CD14-positive monocyte (primary cell): ENCODE data around the gene TMC7. TPM values are rescaled to one million over a fixed set of nuclear protein-coding genes. Genes with fewer than 3 reads are reported as not detected.

Experiments
- DNase-seq, 3 donors: peaks; one replicate each; pipeline ENCODE4 v3.0.0-alpha.2; 2011 to 2022
- H2AFZ ChIP-seq: 2 replicates; pipeline ENCODE4 v1.6.0; 2012; ENCODE audit warnings: mild to moderate bottlenecking, low read depth, low read length, inconsistent platforms; ENCODE audit not compliant: insufficient read depth, poor library complexity, severe bottlenecking
- H3K27ac ChIP-seq, 2 donors: 1 replicate in 1 of 2; 2 replicates in 1 of 2; pipeline ENCODE4 v1.5.1; 2012 to 2013; ENCODE audit warnings: low read length in 2 of 2, control low read depth in 1 of 2, inconsistent platforms in 1 of 2, low read depth in 1 of 2, mild to moderate bottlenecking in 1 of 2
- H3K27me3 ChIP-seq, 2 donors: one replicate each; pipeline versions ENCODE4 v1.6.0 to v1.6.1; 2011 to 2013; ENCODE audit warnings: low read length in 2 of 2; ENCODE audit not compliant: control insufficient read depth in 2 of 2, insufficient read depth in 2 of 2
- H3K36me3 ChIP-seq, 2 donors: replicated peaks in 1 of 2; 1 replicate in 1 of 2; 2 replicates in 1 of 2; pipeline versions ENCODE4 v1.5.1 to v1.6.1; 2012 to 2013; ENCODE audit warnings: low read length in 2 of 2, control low read depth in 1 of 2, inconsistent platforms in 1 of 2, mild to moderate bottlenecking in 1 of 2; ENCODE audit not compliant: insufficient read depth in 2 of 2, control insufficient read depth in 1 of 2
- H3K4me1 ChIP-seq, 2 donors: 1 replicate in 1 of 2; 2 replicates in 1 of 2; pipeline versions ENCODE4 v1.5.1 to v1.6.1; 2012 to 2013; ENCODE audit warnings: low read length in 2 of 2, control low read depth in 1 of 2, inconsistent platforms in 1 of 2, mild to moderate bottlenecking in 1 of 2, moderate library complexity in 1 of 2; ENCODE audit not compliant: insufficient read depth in 2 of 2, control insufficient read depth in 1 of 2
- H3K4me2 ChIP-seq: replicated peaks from 2 replicates; pipeline ENCODE3; 2012; ENCODE audit warnings: low read length, moderate library complexity, mild to moderate bottlenecking; ENCODE audit not compliant: poor library complexity, severe bottlenecking; ENCODE audit errors: extremely low read depth
- H3K4me3 ChIP-seq, 3 experiments: fragments of 200-600 bp in 1 of 3; sonication (generic) in 1 of 3; replicated peaks in 1 of 3; 1 replicate in 2 of 3; 2 replicates in 1 of 3; pipeline ENCODE4 v1.5.1; 2011 to 2013; ENCODE audit warnings: low read length in 3 of 3, mild to moderate bottlenecking in 3 of 3, control low read depth in 2 of 3, low read depth in 2 of 3, inconsistent platforms in 1 of 3, moderate library complexity in 1 of 3
- H3K79me2 ChIP-seq: 2 replicates; pipeline ENCODE4 v1.6.0; 2012; ENCODE audit warnings: mild to moderate bottlenecking, control low read depth, inconsistent platforms, low read length, moderate library complexity; ENCODE audit not compliant: insufficient read depth
- H3K9ac ChIP-seq: 2 replicates; pipeline ENCODE4 v1.6.0; 2017; ENCODE audit warnings: low read length, mild to moderate bottlenecking; ENCODE audit not compliant: insufficient read depth, poor library complexity, severe bottlenecking
- H3K9me3 ChIP-seq, 2 donors: replicated peaks in 1 of 2; 1 replicate in 1 of 2; 2 replicates in 1 of 2; pipeline versions ENCODE4 v1.5.1 to v1.6.1; 2012 to 2013; ENCODE audit warnings: low read length in 2 of 2, control low read depth in 1 of 2; ENCODE audit not compliant: control insufficient read depth in 1 of 2, insufficient read depth in 1 of 2
- H4K20me1 ChIP-seq: 2 replicates; pipeline ENCODE4 v1.6.0; 2012; ENCODE audit warnings: mild to moderate bottlenecking, low read length, control low read depth, moderate library complexity; ENCODE audit not compliant: insufficient read depth
- H3K27ac Mint-ChIP-seq, 7 donors: one replicate each; pipeline ENCODE4 v1.8.0; 2020; ENCODE audit warnings: mild to moderate bottlenecking in 7 of 7, mixed read lengths in 7 of 7, moderate library complexity in 6 of 7, inconsistent platforms in 2 of 7
- H3K27me3 Mint-ChIP-seq, 3 donors: one replicate each; pipeline ENCODE4 v1.8.0; 2021 to 2022; ENCODE audit warnings: low read depth in 3 of 3, mild to moderate bottlenecking in 3 of 3, mixed read lengths in 3 of 3, moderate library complexity in 3 of 3, inconsistent platforms in 1 of 3
- H3K36me3 Mint-ChIP-seq, 2 donors: one replicate each; pipeline ENCODE4 v1.8.0; 2020; ENCODE audit warnings: mixed read lengths in 2 of 2, inconsistent platforms in 1 of 2, mild to moderate bottlenecking in 1 of 2
- H3K4me1 Mint-ChIP-seq: one replicate; pipeline ENCODE4 v1.8.0; 2020; ENCODE audit warnings: mild to moderate bottlenecking, mixed read lengths
- H3K4me3 Mint-ChIP-seq, 2 donors: one replicate each; pipeline ENCODE4 v1.8.0; 2020; ENCODE audit warnings: mild to moderate bottlenecking in 2 of 2, mixed read lengths in 2 of 2, moderate library complexity in 1 of 2
- H3K9me3 Mint-ChIP-seq, 7 donors: one replicate each; pipeline ENCODE4 v1.8.0; 2020 to 2022; ENCODE audit warnings: mixed read lengths in 7 of 7, mild to moderate bottlenecking in 6 of 7, moderate library complexity in 6 of 7, inconsistent platforms in 2 of 7
- WGBS: methylation state at CpG from one replicate; pipeline ENCODE4 v1.1.5; 2013; ENCODE audit warnings: missing lambda C conversion rate; ENCODE audit not compliant: insufficient coverage; 5-methylcytosine and 5-hydroxymethylcytosine counted together
- intact Hi-C, 2 donors: fragments of 100-400 bp; cut with micrococcal nuclease; formaldehyde crosslinking; loops; one replicate each; pipeline versions ENCODE4 v1.15.0 to v1.15.1; 2023
- polyA plus RNA-seq, 3 donors: library from polyadenylated mRNA; depleted of rRNA in 1 of 3; unstranded in 2 of 3; stranded (reverse) in 1 of 3; fragments of 300-500 nt in 2 of 3; fragments of >200 nt in 1 of 3; fragmentation: Illumina TruSeq in 2 of 3; gene quantifications; 1 replicate in 2 of 3; 2 replicates in 1 of 3; pipeline ENCODE4 v1.2.3, GENCODE V29; 2012 to 2021
- TF ChIP-seq, protein P1 (sequence below): fragments of 200-600 bp; IDR thresholded peaks from one replicate; pipeline ENCODE4 v1.8.0; 2022; ENCODE audit warnings: antibody characterized with exemption, mild to moderate bottlenecking

The TMC7 gene
- polyA plus RNA-seq, 3 donors: not detected

DNA sequence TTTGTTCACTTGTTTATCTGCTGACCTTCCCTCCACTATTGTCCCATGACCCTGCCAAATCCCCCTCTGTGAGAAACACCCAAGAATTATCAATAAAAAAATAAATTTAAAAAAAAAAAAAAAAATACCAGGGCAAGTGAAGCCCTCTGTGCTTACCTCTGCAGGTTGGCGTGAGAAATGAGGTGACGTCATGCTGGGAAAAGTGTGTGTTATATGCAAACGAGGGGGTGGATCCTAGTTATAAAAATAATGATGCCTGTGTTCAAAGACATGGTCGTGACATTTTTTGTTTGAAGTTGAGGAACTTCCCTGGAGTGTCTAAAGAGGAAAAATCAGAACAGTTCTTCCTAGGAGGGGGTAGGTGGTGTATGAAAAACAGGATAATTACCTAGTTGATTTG lies 20.2 kb downstream of the TMC7 start:
- no peak overlapping the region for H3K4me3 ChIP-seq
- H3K36me3 ChIP-seq: no peaks in the 10 kb centered on the region
- Mint-ChIP-seq H3K36me3 (no peaks in the 10 kb centered on the region), H3K27ac (no peak overlapping the region), H3K27me3 (peaks cover 0 to 9% (median 4%) of the 10 kb centered on the region in 3 donors), H3K4me1 (no peaks in the 10 kb centered on the region), H3K9me3 (peaks cover 0 to 6% (median 0%) of the 10 kb centered on the region in 7 donors), H3K4me3 (no peak overlapping the region)
- no peaks in the 10 kb centered on the region for H3K27me3 ChIP-seq
- H3K9ac ChIP-seq: no peak overlapping the region
- H2AFZ ChIP-seq: no peak overlapping the region
- no peak overlapping the region for H3K4me2 ChIP-seq
- DNase-seq: no peak
- H3K9me3 ChIP-seq: no peaks in the 10 kb centered on the region
- TF ChIP-seq, protein P1, sequence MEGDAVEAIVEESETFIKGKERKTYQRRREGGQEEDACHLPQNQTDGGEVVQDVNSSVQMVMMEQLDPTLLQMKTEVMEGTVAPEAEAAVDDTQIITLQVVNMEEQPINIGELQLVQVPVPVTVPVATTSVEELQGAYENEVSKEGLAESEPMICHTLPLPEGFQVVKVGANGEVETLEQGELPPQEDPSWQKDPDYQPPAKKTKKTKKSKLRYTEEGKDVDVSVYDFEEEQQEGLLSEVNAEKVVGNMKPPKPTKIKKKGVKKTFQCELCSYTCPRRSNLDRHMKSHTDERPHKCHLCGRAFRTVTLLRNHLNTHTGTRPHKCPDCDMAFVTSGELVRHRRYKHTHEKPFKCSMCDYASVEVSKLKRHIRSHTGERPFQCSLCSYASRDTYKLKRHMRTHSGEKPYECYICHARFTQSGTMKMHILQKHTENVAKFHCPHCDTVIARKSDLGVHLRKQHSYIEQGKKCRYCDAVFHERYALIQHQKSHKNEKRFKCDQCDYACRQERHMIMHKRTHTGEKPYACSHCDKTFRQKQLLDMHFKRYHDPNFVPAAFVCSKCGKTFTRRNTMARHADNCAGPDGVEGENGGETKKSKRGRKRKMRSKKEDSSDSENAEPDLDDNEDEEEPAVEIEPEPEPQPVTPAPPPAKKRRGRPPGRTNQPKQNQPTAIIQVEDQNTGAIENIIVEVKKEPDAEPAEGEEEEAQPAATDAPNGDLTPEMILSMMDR: no peak
- no peak overlapping the region for H3K27ac ChIP-seq
- H3K4me1 ChIP-seq: no peaks in the 10 kb centered on the region
- no peaks in the 10 kb centered on the region for H3K79me2 ChIP-seq
- 88% methylated on average over 4 of the region's 4 CpGs for WGBS
- no peaks in the 10 kb centered on the region for H4K20me1 ChIP-seq
- intact Hi-C loops: no loop called here

DNA sequence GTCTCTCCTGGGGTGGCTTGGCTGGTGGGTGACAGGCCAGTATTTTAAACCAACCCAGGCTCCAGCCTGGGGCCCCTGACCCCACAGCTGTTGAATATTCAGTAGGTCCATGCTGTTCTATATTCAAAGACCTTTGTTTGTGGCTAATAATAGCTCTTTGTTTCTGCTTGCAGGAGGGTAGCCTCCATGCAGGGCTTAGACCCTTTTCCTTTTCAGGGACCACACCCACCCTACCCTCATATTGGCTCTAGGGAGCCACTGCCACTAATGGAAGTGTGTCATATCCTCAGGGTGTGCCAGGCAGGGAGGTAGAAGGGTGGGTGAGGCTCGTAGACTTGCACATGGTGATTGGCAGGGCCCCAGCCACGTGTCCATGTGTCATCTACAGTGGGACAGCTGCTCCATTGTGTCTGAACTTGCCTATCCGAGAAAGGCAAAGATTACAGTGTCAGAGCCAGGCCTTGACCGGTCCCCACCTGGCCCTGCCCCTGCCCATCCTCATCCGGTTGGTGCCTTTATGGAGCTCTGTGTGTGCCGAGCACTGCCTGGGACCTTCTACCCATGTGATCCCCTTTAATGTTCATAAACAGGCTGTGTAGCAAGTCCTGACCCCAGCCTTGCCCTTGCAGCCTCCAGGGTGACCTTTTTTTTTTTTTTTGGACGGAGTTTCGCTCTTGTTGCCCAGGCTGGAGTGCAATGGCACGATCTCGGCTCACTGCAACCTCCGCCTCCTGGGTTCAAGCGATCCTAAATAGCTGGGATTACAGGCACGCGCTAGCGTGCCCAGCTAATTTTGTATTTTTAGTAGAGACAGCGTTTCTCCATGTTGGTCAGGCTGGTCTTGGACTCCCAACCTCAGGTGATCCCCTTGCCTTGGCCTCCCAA lies 22.1 kb downstream of the TMC7 start:
- Mint-ChIP-seq H3K4me3 (no peak overlapping the region), H3K27me3 (peaks cover 0 to 7% (median 5%) of the 10 kb centered on the region in 3 donors), H3K9me3 (peaks cover 5 to 9% (median 7%) of the 10 kb centered on the region in 7 donors), H3K36me3 (no peaks in the 10 kb centered on the region), H3K27ac (no peak overlapping the region), H3K4me1 (no peaks in the 10 kb centered on the region)
- Histone ChIP-seq H3K4me3 (no peak overlapping the region), H3K27me3 (no peaks in the 10 kb centered on the region), H3K27ac (no peak overlapping the region), H3K9me3 (peaks cover 0 to 6% of the 10 kb centered on the region in 2 donors), H3K4me2 (no peak overlapping the region), H3K79me2 (no peaks in the 10 kb centered on the region), H4K20me1 (no peaks in the 10 kb centered on the region), H3K36me3 (no peaks in the 10 kb centered on the region), H3K9ac (no peak overlapping the region), H2AFZ (no peak overlapping the region), H3K4me1 (no peaks in the 10 kb centered on the region)
- intact Hi-C loops: no loop called here
- TF ChIP-seq, protein P1: no peak
- WGBS: 94% methylated on average over 13 of the region's 16 CpGs
- no peak for DNase-seq
